Heart right ventricle (tissue), 16 donors: ENCODE results near the gene PRKAG3. TPM values are rescaled to one million over a fixed set of nuclear protein-coding genes. Genes with fewer than 3 reads are reported as not detected.

ENCODE experiments used
- ATAC-seq, 8 donors: fragments of 200-7000 bp; cut with Tn5 transposase; one replicate each; pipeline ENCODE4 v1.9.1; 2020; ENCODE audit warnings: mild to moderate bottlenecking in 8 of 8, moderate library complexity in 8 of 8, moderate number of reproducible peaks in 1 of 8
- DNase-seq, 2 donors: peaks; one replicate each; pipeline ENCODE4 v3.0.0-alpha.2; 2020
- H3K27ac ChIP-seq, 10 donors: fragments of 200-600 bp; sonication (generic) in 2 of 10; one replicate each; pipeline versions ENCODE4 v1.5.0 to v1.8.0; 2020 to 2022; ENCODE audit warnings: mild to moderate bottlenecking in 3 of 10
- H3K27me3 ChIP-seq, 7 donors: fragments of 200-600 bp; one replicate each; pipeline ENCODE4 v1.8.0; 2021 to 2022; ENCODE audit warnings: mild to moderate bottlenecking in 2 of 7
- H3K36me3 ChIP-seq, 9 donors: fragments of 200-600 bp; sonication (generic) in 1 of 9; one replicate each; pipeline versions ENCODE4 v1.5.0 to v1.8.0; 2020 to 2022; ENCODE audit warnings: mild to moderate bottlenecking in 2 of 9
- H3K4me1 ChIP-seq, 9 donors: fragments of 200-600 bp; sonication (generic) in 1 of 9; one replicate each; pipeline versions ENCODE4 v1.5.0 to v1.8.0; 2020 to 2022; ENCODE audit warnings: mild to moderate bottlenecking in 4 of 9
- H3K4me3 ChIP-seq, 10 donors: fragments of 200-600 bp; sonication (generic) in 2 of 10; one replicate each; pipeline versions ENCODE4 v1.5.0 to v1.8.0; 2020 to 2022; ENCODE audit warnings: mild to moderate bottlenecking in 7 of 10, moderate library complexity in 2 of 10
- H3K9me3 ChIP-seq, 11 donors: fragments of 200-600 bp in 10 of 11; sonication (generic) in 2 of 11; one replicate each; pipeline versions ENCODE4 v1.5.0 to v1.8.0; 2013 to 2022; ENCODE audit warnings: mild to moderate bottlenecking in 2 of 11, control low read depth in 1 of 11, moderate library complexity in 1 of 11
- WGBS, 2 donors: extraction: QIAGEN DNeasy Blood & Tissue Kit; methylation state at CpG; one replicate each; pipeline ENCODE4 v1.1.7; 2013; ENCODE audit warnings: inconsistent platforms in 1 of 2; 5-methylcytosine and 5-hydroxymethylcytosine counted together
- intact Hi-C, 10 donors: fragments of 100-400 bp; cut with DNase I; formaldehyde crosslinking; loops; one replicate each; pipeline versions ENCODE4 v1.11.1 to v1.14.2; 2022
- polyA plus RNA-seq, 2 donors: library from polyadenylated mRNA; stranded (reverse); fragments of 200-250 nt; gene quantifications; one replicate each; pipeline ENCODE4 v1.2.3, GENCODE V29; 2013
- total RNA-seq, 10 donors: library from RNA; stranded (reverse); fragmentation: NEBNext Ultra II Directional in 3 of 10; extraction: Animal tissue kit (Norgen Biotek cat#: 25700) in 3 of 10; gene quantifications; one replicate each; pipeline versions ENCODE4 v1.2.1 to v1.2.4, GENCODE V29; 2021 to 2023
- TF ChIP-seq, protein P1 (sequence below), 9 donors: fragments of 200-600 bp; sonication (generic) in 2 of 9; IDR thresholded peaks; one replicate each; pipeline versions ENCODE4 v1.5.0 to v1.8.0; 2021 to 2022; ENCODE audit warnings: antibody characterized with exemption in 9 of 9, mild to moderate bottlenecking in 5 of 9, moderate library complexity in 1 of 9
- donor health status: Arrhythmogenic right ventricular cardiomyopathy.
- donor health status: ischemic (EF 13 %, LVEDD 7.1; RV severe dilation, severe dysfunction).
- donor health status: healthy with polysubstance abuse.
- donor health status: DM: no; HTN: yes; CAD: no.
- donor health status: DM: no; HTN: no; CAD: no.
- donor health status: ischemic (EF 25% LVEDD 6.9; RV normal size, moderate dysfunction).
- donor health status: ischemic (EF 25% LVEDD 5.7; RV mildly dilated, moderate dysfunction).
- donor health status: healthy.
- donor health status: DM: yes; HTN: yes; CAD: no.
- donor health status: Ischemic cardiomyopathy.
- donor health status: ischemic (EF 35%, LVEDD 5.7; RV mildly dilated, moderate dysfunction).
- donor health status: nonischemic (EF 11% LVEDD 7.7; RV severe dilation, severe dysfunction).
- donor health status: DM: yes; HTN: yes; CAD: no.
- donor health status: PGD.
- donor health status: ischemic (EF 29% LVEDD 5.4; RV normal size, mild dysfunction).
- donor health status: nonischemic (EF 23%, LVEDD 6.1; RV moderate dilation, normal function).

Gene PRKAG3
- total and polyA plus RNA-seq, 12 donors = 0.03 to 0.19 (median 0.12) TPM; not detected in 8

DNA sequence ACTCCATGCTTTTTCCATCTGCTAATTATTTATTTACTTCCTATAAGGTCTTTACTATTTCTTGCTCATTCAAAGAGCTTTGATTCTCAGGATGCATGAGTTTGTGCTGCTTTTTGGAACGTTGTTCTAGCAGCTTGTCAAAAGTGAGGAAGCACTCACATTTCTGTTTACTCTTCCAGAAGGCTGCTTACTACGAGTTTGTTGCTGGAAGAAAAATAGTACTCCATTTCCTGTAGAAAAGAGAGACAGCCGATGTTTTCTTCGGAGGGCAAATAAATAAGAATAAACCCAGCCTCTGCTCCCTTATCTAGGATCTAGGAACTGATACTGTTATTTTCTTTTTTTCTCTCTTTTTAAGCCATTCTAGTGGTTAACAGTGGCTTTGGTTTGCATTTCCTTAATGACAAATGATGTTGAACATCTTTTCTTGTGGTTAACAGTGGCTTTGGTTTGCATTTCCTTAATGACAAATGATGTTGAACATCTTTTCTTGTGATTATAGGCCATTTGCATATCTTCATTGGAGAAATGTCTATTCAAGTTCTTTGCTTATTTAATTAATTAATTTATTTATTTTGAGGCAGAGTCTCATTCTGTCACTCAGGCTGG is 29.1 kb downstream of the PRKAG3 start:
- no peak for ATAC-seq
- Histone ChIP-seq H3K4me1 (peaks cover 0 to 39% (median 12%) of the 10 kb centered on the region in 9 donors), H3K36me3 (no peaks in the 10 kb centered on the region), H3K27me3 (peaks cover 0 to 22% (median 0%) of the 10 kb centered on the region in 7 donors), H3K4me3 (no peak overlapping the region), H3K27ac (peak overlapping the region in 5 of 10 donors; percentile 13 to 46 (median 33)), H3K9me3 (peaks cover 0 to 15% (median 9%) of the 10 kb centered on the region in 11 donors)
- WGBS, 2 donors = 39 to 46% methylated on average over 4 of the region's 4 CpGs
- intact Hi-C loops = no loop called here
- TF ChIP-seq, protein P1, sequence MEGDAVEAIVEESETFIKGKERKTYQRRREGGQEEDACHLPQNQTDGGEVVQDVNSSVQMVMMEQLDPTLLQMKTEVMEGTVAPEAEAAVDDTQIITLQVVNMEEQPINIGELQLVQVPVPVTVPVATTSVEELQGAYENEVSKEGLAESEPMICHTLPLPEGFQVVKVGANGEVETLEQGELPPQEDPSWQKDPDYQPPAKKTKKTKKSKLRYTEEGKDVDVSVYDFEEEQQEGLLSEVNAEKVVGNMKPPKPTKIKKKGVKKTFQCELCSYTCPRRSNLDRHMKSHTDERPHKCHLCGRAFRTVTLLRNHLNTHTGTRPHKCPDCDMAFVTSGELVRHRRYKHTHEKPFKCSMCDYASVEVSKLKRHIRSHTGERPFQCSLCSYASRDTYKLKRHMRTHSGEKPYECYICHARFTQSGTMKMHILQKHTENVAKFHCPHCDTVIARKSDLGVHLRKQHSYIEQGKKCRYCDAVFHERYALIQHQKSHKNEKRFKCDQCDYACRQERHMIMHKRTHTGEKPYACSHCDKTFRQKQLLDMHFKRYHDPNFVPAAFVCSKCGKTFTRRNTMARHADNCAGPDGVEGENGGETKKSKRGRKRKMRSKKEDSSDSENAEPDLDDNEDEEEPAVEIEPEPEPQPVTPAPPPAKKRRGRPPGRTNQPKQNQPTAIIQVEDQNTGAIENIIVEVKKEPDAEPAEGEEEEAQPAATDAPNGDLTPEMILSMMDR (IDR thresholded peaks at IDR 0.05) = no peak
- DNase-seq = no peak

DNA sequence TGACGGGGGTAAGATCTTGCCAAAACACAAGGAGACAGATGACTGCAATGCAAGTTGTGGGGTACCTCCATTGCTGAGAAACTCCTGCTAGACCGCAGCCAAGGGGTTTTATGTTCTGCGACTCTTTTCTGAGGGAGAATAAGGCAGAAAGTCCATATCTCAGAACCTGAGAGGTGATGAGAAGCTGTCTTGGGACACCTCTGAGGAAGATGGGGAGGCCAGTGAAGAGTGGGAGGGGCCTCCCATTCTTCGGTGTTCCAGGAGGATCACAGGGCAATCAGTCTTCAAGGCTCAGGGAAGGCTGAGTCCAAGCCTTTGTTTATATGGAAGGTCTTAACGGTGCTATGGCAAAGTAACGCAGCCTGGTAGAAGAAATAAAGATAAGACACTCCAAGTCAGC is 31.6 kb downstream of the PRKAG3 start:
- intact Hi-C loops = no loop called here
- Histone ChIP-seq H3K4me1 (peaks cover 0 to 17% (median 0%) of the 10 kb centered on the region in 9 donors), H3K9me3 (peaks cover 0 to 15% (median 9%) of the 10 kb centered on the region in 11 donors), H3K36me3 (no peaks in the 10 kb centered on the region), H3K4me3 (no peak overlapping the region), H3K27me3 (peaks cover 0 to 22% (median 0%) of the 10 kb centered on the region in 7 donors), H3K27ac (no peak overlapping the region)
- TF ChIP-seq, protein P1 (IDR thresholded peaks at IDR 0.05) = no peak
- DNase-seq (no peak), ATAC-seq (no peak)
- 53 to 62% methylated on average over 6 of the region's 6 CpGs for WGBS, 2 donors

DNA sequence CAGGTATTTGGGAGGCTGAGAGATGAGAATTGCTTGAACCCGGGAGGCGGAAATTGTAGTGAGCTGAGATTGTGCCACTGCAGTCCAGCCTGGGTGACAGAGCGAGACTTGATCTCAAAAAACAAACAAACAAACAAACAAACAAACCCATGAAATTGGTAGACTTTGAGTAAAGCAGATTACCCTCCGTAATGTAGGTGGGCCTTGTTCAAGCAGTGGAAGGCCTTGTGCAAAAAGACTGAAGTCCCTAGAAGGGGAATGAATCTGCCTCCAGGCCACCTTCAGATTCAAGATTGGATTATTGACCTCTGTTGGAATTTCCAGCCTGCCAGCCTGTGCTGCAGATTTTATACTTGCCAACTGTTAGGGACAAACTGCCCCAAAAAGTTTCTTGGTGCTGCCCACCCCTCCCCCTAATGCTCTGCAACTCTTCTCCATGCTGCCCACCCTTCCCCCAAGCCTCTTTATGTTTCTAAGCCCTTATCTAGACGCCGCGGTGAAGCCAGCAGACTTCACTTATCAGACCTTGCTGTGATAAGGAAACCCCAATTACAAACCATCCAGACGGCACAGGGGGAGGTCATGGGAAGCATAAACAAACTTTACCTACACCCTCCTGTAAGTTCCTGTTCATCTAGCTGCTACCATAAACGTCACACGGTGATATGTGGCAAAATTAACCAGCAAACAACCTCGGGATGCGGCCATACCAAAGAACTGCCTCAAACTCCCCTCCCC is 32.7 kb downstream of the PRKAG3 start:
- Histone ChIP-seq H3K4me1 (peaks cover 0 to 17% (median 0%) of the 10 kb centered on the region in 9 donors), H3K27ac (no peak overlapping the region), H3K36me3 (no peaks in the 10 kb centered on the region), H3K27me3 (peaks cover 0 to 22% (median 0%) of the 10 kb centered on the region in 7 donors), H3K4me3 (no peak overlapping the region), H3K9me3 (peaks cover 0 to 4% (median 0%) of the 10 kb centered on the region in 11 donors)
- TF ChIP-seq, protein P1 (IDR thresholded peaks at IDR 0.05) = no peak
- intact Hi-C loops = no loop called here
- 45 to 52% methylated on average over 12 of the region's 12 CpGs for WGBS, 2 donors
- no peak for DNase-seq
- ATAC-seq = no peak

DNA sequence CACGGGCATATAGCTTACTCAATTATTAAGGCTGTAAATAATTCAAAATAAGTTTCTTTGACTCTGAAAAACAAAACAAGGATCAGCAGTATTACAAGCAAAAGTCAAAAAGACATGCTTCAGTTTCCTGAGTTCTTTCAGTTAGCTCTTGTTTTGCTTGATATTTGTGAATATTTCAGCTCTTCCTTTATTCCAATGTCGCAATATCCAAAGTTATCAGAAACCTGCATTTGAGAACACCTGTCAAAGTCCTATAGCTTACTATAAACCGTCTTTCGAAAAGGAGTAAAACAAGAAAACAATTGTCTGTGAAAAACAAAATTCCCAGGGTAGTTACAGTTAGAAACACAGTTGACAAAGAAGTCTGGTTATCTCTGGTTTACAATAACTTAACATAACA is 34.9 kb downstream of the PRKAG3 start:
- Histone ChIP-seq H3K4me1 (peaks cover 0 to 8% (median 0%) of the 10 kb centered on the region in 9 donors), H3K27me3 (peaks cover 0 to 22% (median 0%) of the 10 kb centered on the region in 7 donors), H3K36me3 (no peaks in the 10 kb centered on the region), H3K27ac (no peak overlapping the region), H3K4me3 (no peak overlapping the region), H3K9me3 (no peaks in the 10 kb centered on the region)
- intact Hi-C loops = no loop called here
- 93 to 97% methylated on average over 4 of the region's 4 CpGs for WGBS, 2 donors
- no peak for ATAC-seq
- TF ChIP-seq, protein P1 (IDR thresholded peaks at IDR 0.05) = no peak
- no peak for DNase-seq
